Brain microvascular endothelial cell (primary cell): ENCODE data around the gene RTKN.

Experiments
- DNase-seq: peaks from one replicate; pipeline ENCODE4 v3.0.0-alpha.2; 2020
- H3K27ac ChIP-seq: fragments of 250-450 bp; sonication (Bioruptor Pico); 2 replicates; pipeline ENCODE4 v1.5.1; 2020; ENCODE audit warnings: mild to moderate bottlenecking, moderate library complexity
- H3K27me3 ChIP-seq: fragments of 250-450 bp; sonication (Bioruptor Pico); replicated peaks from 2 replicates; pipeline ENCODE4 v1.5.1; 2020; ENCODE audit warnings: mild to moderate bottlenecking
- H3K36me3 ChIP-seq: fragments of 250-450 bp; sonication (Bioruptor Pico); replicated peaks from 2 replicates; pipeline ENCODE4 v1.5.1; 2020; ENCODE audit warnings: mild to moderate bottlenecking
- H3K4me3 ChIP-seq: 2 replicates; pipeline ENCODE4 v1.5.1; 2011; ENCODE audit warnings: low read depth, mild to moderate bottlenecking, control low read depth, low read length, moderate library complexity
- CTCF ChIP-seq: IDR thresholded peaks from 2 replicates; pipeline ENCODE4 v1.5.1; 2011; ENCODE audit warnings: low read depth, mild to moderate bottlenecking, moderate library complexity, low read length, control low read depth, inconsistent platforms; ENCODE audit errors: missing control alignments
- in situ Hi-C: cut with HindIII; loops from 2 replicates; pipeline ENCODE4 v1.10.0; 2017; ENCODE audit warnings: low sequenced_read_pairs, low pct_ligation_motif_present

The RTKN gene

GRCh38 chr2:74482801-74483674 lies 41.3 kb upstream of the RTKN start, which contains the start of the genes CCDC142 and TTC31:
CCDC142 (minus strand) TSS chr2:74482998; CDS start chr2:74482837, 161 bp downstream.
TTC31 (plus strand) TSS chr2:74483081; CDS start chr2:74483096, 15 bp downstream.
- Histone ChIP-seq H3K27me3 (no peaks in the 10 kb centered on the region), H3K27ac (peak within 1 kb of the TSS; percentile 65), H3K36me3 (peaks cover 4% of the 10 kb centered on the region), H3K4me3 (peak within 1 kb of the TSS; percentile 99)
- TF ChIP-seq CTCF, result peak; percentile 92
- DNase-seq, result peak; percentile 96
- in situ Hi-C loops, result no loop called here

GRCh38 chr2:74481961-74482800 lies 40.4 kb upstream of the RTKN start:
- in situ Hi-C loops, result no loop called here
- Histone ChIP-seq H3K36me3 (peaks cover 4% of the 10 kb centered on the region), H3K27ac (peak overlapping the region; percentile 65), H3K27me3 (no peaks in the 10 kb centered on the region), H3K4me3 (peak overlapping the region; percentile 99)
- TF ChIP-seq CTCF, result no peak
- DNase-seq, result no peak

- no peak for TF ChIP-seq CTCF
- in situ Hi-C loops, result no loop called here
- H3K36me3 ChIP-seq, result peaks cover 4% of the 10 kb centered on the region
- H3K4me3 ChIP-seq, result peak overlapping the region; percentile 99
- no peaks in the 10 kb centered on the region for H3K27me3 ChIP-seq
- no peak for DNase-seq
- no peak overlapping the region for H3K27ac ChIP-seq
These were observed 39.7 kb upstream of the RTKN start for GRCh38 chr2:74481431-74481830.

- H3K4me3 ChIP-seq, result no peak overlapping the region
- DNase-seq, result no peak
- H3K27ac ChIP-seq, result no peak overlapping the region
- peak; percentile 57 for TF ChIP-seq CTCF
- no peaks in the 10 kb centered on the region for H3K27me3 ChIP-seq
- H3K36me3 ChIP-seq, result peaks cover 15% of the 10 kb centered on the region
- in situ Hi-C loops, result no loop called here
These were observed 33.2 kb upstream of the RTKN start for GRCh38 chr2:74474899-74475298.

- no peak for TF ChIP-seq CTCF
- in situ Hi-C loops, result no loop called here
- H3K27me3 ChIP-seq, result no peaks in the 10 kb centered on the region
- H3K36me3 ChIP-seq, result peaks cover 15% of the 10 kb centered on the region
- DNase-seq, result no peak
- no peak overlapping the region for H3K27ac ChIP-seq
- no peak overlapping the region for H3K4me3 ChIP-seq
These were observed 32.7 kb upstream of the RTKN start for GRCh38 chr2:74474481-74474880.
